Measurements from ENCODE around the gene UBN2. TPM values are rescaled to one million over a fixed set of nuclear protein-coding genes. Genes with fewer than 3 reads are reported as not detected.

The UBN2 gene
- total RNA-seq, 4 donors from 2014 or later = 18.0 to 46.2 (median 22.6) TPM

DNA sequence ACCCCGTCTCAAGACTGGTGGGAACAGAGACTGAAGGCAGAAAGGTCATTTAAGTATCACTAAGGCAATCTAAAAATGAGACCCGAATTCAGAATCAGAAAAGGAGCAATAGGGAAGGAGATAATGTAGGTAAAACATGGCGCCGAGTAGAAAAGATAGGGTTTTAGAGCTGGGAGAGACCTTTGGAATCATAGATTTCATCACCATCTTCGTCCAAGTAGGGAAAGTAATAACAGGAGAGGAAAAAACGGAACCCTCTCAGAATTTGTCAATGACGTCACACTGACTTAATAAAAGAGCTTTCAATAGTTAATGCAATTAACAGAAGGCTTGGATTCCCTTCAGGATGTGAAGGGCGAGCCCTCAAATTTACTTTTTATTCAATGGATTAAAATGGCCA is 1.0 kb upstream of the UBN2 start:
- Histone ChIP-seq H3K4me1 (peaks cover 0 to 14% (median 3%) of the 10 kb centered on the region in 4 donors), H3K27me3 (no peaks in the 10 kb centered on the region), H3K9me3 (no peaks in the 10 kb centered on the region), H3K36me3 (no peaks in the 10 kb centered on the region), H3K4me3 (peak overlapping the region in 2 of 4 donors; percentile 75 to 97), H3K27ac (peak overlapping the region in 1 of 4 donors; percentile 88)
- no peak for DNase-seq
- no peak for TF ChIP-seq POLR2A (IDR thresholded peaks at IDR 0.05)
- no peak for TF ChIP-seq CTCF (IDR thresholded peaks at IDR 0.05)

GRCh38 chr7:139230484-139230773 is 608 bp upstream of the UBN2 start:
- Histone ChIP-seq H3K9me3 (no peaks in the 10 kb centered on the region), H3K4me3 (peak overlapping the region; percentile 75 to 98 (median 89)), H3K4me1 (peaks cover 0 to 14% (median 3%) of the 10 kb centered on the region in 4 donors), H3K36me3 (no peaks in the 10 kb centered on the region), H3K27me3 (no peaks in the 10 kb centered on the region), H3K27ac (peak overlapping the region; percentile 88 to 94 (median 90))
- no peak for DNase-seq
- TF ChIP-seq CTCF (IDR thresholded peaks at IDR 0.05) (no peak), POLR2A (IDR thresholded peaks at IDR 0.05) (no peak)

GRCh38 chr7:139231513-139232376 is 708 bp downstream of the UBN2 start:
- peak overlapping the region; percentile 88 to 94 (median 90) for H3K27ac ChIP-seq
- TF ChIP-seq CTCF (IDR thresholded peaks at IDR 0.05) (no peak), POLR2A (IDR thresholded peaks at IDR 0.05) (no peak)
- no peaks in the 10 kb centered on the region for H3K9me3 ChIP-seq
- H3K27me3 ChIP-seq = no peaks in the 10 kb centered on the region
- peak overlapping the region; percentile 75 to 98 (median 89) for H3K4me3 ChIP-seq
- peaks cover 0 to 14% (median 3%) of the 10 kb centered on the region in 4 donors for H3K4me1 ChIP-seq
- H3K36me3 ChIP-seq = no peaks in the 10 kb centered on the region
- peak; percentile 21 to 54 (median 53) for DNase-seq

GRCh38 chr7:139232377-139232717 is 1.3 kb downstream of the UBN2 start:
- Histone ChIP-seq H3K4me1 (peaks cover 0 to 14% (median 3%) of the 10 kb centered on the region in 4 donors), H3K4me3 (peak overlapping the region; percentile 75 to 98 (median 89)), H3K27ac (peak overlapping the region in 1 of 4 donors; percentile 90), H3K36me3 (peaks cover 0 to 4% (median 0%) of the 10 kb centered on the region in 3 donors), H3K27me3 (no peaks in the 10 kb centered on the region), H3K9me3 (no peaks in the 10 kb centered on the region)
- DNase-seq = no peak
- TF ChIP-seq CTCF (IDR thresholded peaks at IDR 0.05) (no peak), POLR2A (IDR thresholded peaks at IDR 0.05) (no peak)

DNA sequence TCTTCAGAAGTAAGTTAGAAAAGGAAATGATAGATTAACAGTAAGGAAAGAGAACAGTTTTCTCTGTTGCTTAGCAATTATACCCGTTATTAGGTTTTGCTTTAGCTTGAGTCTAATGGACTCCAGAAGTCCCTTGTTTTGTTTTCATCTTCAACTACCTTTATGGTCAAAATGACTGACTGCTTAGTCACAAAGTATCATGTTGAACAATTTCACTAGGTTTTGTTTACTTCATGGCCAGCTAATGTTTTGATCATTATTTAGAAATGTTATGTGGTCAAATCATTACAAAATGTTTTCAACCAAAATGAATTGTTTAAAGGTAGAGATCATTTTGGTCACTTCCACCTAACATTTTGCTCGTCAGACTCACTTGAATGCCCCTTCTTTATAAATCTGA is 1.9 kb downstream of the UBN2 start:
- TF ChIP-seq POLR2A (IDR thresholded peaks at IDR 0.05) (no peak), CTCF (IDR thresholded peaks at IDR 0.05) (no peak)
- Histone ChIP-seq H3K9me3 (no peaks in the 10 kb centered on the region), H3K27ac (no peak overlapping the region), H3K4me3 (peak overlapping the region in 1 of 4 donors; percentile 75), H3K36me3 (peaks cover 0 to 10% (median 0%) of the 10 kb centered on the region in 3 donors), H3K27me3 (no peaks in the 10 kb centered on the region), H3K4me1 (peaks cover 0 to 14% (median 3%) of the 10 kb centered on the region in 4 donors)
- no peak for DNase-seq

Data from Peyer's patch (tissue), 4 donors.